Smooth muscle cell of the coronary artery (primary cell): ENCODE results near the gene TEKT3. TPM values are rescaled to one million over a fixed set of nuclear protein-coding genes. Genes with fewer than 3 reads are reported as not detected.

Experiments used
- total RNA-seq: library from RNA; depleted of rRNA; stranded (reverse); fragments of >200 nt; gene quantifications from 2 replicates; pipeline ENCODE4 v1.2.3, GENCODE V29; 2014; ENCODE audit warnings: low replicate concordance

TEKT3 gene
- 0.59 TPM in 1 of 2 replicates, not detected in the other for total RNA-seq

GRCh38 chr17:15341385-15341849, at the start of gene TEKT3:
Gene TEKT3, minus strand, starts transcription at chr17:15341597. Its CDS starts 10,012 bp downstream, at chr17:15331585.

GRCh38 chr17:15265131-15265530, 76.3 kb downstream of the TEKT3 start, which contains the start of gene PMP22:
Gene PMP22, minus strand, starts transcription at chr17:15265326. Its CDS starts 4,599 bp downstream, at chr17:15260727.

Other genes starting within 250 kb of the TEKT3 start
- 24.2 and 260 TPM in 2 replicates for gene PMP22, start 76.3 kb downstream of the TEKT3 start, total RNA-seq
- 0.59 and 1.5 TPM in 2 replicates for gene CDRT4, start 126.0 kb upstream of the TEKT3 start, total RNA-seq
- gene TVP23C, start 221.9 kb upstream of the TEKT3 start, total RNA-seq: 27.1 and 33.8 TPM in 2 replicates